AML-193 (cell line): ENCODE data around the gene COL5A1.

Experiments used
- DNase-seq, 2 experiments: peaks; one replicate each; lab custom pipeline; 2025; lab: John Stamatoyannopoulos, UW

The COL5A1 gene

DNA sequence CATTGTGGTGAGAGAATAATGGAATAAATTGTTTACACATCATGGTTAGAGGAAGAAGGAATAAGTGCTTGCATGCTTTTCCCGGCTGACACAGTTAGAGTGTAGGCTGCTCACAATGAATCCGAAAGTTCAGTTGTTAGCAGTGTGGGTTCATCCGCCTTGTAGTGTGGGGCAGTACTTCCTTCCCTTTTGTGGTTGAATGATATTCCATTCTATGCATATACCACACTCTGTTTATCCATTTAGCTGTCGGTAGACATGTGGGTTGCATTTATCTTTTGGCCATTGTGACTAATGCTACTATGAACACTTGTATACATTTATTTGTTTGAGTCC, 84.0 kb downstream of the COL5A1 start:
- peak in 1 of 2 experiments; percentile 0 for DNase-seq

DNA sequence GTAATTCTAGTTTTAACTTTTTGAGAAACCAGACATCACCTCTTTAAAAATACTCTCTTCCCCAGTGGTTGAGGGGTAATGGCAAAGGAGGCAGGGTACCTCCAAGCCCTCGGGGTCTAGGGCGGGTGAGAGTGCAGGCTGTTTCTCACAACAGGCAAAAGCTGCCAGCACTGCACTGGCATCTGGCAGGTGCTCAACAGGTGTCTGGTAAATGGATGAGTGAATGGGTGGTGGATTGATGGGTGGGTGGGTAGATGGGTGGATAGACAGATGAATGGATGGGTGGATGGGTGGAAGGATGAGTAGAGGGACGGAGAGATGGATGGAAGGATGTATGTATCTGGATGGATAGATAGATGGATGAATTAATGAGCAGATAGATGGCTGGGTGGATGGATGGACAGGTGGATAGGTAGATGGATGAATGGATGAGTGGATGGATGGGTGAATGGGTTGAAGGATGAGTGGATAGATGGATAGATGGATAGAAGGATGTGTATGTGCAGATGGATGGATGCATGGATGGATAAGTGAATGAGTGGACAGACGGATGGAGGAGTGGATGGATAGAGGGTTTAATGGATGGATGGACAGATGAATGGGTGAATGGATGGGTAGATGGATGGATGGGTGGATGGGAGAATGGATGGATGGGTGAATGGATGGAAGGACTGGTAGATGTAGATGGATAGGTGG, 84.6 kb downstream of the COL5A1 start:
- DNase-seq: no peak

DNA sequence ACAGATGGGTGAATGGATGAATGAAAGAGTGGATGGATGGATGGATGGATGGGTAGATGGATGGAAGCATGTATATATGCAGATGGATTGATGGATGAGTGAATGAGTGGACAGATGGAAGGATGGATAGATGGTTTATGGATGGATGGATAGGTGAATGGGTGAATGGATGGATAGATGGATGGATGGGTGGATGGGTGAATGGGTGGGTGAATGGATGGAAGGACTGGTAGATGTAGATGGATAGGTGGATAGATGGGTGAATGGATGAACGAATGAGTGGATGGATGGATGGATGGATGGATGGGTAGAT, 85.1 kb downstream of the COL5A1 start:
- DNase-seq: no peak

DNA sequence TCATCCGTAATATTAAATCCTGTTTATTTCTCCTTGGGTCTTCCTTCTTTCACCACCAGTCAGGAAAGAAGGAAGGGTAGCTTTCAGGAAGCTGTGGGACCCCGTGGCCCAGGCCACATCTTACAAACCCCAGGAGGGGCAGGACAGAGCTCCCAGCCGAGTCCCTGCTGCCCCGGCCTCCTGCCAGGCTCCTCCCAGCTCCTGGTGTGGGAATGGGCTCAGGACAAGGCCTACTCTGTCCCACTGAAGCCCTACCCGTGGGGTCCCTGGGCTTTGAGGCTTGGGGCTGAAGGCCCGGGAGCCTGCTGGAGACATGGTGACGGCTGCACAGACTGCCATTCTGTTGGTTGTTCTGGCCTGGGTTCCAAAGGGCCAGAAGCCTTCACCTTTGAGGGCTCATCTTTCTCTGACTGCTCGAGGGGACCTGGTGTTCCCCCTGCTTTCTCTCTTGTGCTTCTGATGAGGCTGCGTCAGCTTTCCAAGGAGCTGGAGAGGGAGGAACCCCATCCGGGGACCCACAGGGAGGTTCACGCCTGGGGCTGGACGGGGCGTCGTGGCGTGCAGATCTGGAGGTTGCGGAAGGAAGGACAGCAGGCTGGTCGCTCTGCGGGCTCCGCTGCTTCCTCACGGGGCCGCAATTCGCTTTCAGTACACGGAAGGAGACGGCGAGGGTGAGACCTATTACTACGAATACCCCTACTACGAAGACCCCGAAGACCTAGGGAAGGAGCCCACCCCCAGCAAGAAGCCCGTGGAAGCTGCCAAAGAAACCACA, 86.6 kb downstream of the COL5A1 start:
- DNase-seq: no peak

GRCh38 chr9:134728801-134729495, 87.3 kb downstream of the COL5A1 start:
- no peak for DNase-seq

DNA sequence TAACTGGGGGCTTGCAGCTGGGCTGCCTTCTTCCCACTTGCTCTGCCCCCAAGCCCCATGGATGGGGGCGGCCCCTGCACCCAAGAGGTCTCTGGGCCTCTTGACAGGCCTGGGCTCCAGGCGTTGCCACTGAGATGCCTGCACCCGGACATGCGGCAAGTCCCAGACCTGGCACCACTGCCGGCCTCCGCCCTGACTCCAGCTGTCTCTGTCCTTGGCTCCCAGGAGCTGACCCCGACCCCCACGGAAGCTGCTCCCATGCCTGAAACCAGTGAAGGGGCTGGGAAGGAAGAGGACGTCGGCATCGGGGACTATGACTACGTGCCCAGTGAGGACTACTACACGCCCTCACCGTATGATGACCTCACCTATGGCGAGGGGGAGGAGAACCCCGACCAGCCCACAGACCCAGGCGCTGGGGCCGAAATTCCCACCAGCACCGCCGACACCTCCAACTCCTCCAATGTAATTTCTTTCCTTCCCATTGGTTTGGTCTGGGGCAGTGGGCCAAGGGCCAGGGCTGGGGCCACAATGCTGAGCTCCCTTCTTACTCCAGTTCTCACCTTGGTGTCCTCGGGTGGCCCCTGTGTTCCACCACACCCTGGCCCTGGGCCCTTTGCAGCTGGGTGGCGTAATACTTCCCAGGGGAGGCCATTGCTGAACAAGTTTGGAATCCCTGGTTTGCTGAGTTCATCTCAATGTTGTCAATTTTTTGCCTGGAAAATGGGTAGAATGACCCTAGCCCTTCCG, 88.6 kb downstream of the COL5A1 start:
- DNase-seq: no peak

GRCh38 chr9:134730761-134731496, 89.3 kb downstream of the COL5A1 start:
- DNase-seq: no peak

- DNase-seq: no peak
These were observed 90.1 kb downstream of the COL5A1 start for GRCh38 chr9:134731497-134732391.

- no peak for DNase-seq
These were observed 90.9 kb downstream of the COL5A1 start for GRCh38 chr9:134732392-134733110.

- no peak for DNase-seq
These were observed 92.1 kb downstream of the COL5A1 start for GRCh38 chr9:134733480-134734232.

DNA sequence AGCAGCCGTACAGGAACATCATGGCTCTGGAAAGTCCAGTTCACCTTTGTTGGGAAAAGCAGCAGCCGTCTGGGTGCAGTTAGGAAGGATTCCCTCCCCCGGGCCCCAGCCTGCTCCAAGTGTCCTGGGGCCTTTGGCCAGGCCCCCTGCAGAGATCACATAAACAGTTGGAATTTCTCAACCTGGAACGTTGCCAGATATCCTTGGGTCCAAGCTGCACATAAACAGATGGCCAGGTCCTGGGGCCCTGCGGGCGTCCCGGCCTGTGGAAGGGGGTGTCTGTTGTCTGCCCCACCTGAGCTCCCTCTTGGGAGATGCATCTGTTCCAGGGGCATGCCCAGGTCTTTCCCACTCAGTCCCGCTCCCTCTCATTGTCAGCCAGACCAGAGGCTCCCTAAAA, 92.7 kb downstream of the COL5A1 start:
- DNase-seq: no peak

GRCh38 chr9:134735441-134736175, 94.0 kb downstream of the COL5A1 start:
- DNase-seq: no peak

- DNase-seq: no peak
These were observed 95.3 kb downstream of the COL5A1 start for GRCh38 chr9:134736791-134737497.

DNA sequence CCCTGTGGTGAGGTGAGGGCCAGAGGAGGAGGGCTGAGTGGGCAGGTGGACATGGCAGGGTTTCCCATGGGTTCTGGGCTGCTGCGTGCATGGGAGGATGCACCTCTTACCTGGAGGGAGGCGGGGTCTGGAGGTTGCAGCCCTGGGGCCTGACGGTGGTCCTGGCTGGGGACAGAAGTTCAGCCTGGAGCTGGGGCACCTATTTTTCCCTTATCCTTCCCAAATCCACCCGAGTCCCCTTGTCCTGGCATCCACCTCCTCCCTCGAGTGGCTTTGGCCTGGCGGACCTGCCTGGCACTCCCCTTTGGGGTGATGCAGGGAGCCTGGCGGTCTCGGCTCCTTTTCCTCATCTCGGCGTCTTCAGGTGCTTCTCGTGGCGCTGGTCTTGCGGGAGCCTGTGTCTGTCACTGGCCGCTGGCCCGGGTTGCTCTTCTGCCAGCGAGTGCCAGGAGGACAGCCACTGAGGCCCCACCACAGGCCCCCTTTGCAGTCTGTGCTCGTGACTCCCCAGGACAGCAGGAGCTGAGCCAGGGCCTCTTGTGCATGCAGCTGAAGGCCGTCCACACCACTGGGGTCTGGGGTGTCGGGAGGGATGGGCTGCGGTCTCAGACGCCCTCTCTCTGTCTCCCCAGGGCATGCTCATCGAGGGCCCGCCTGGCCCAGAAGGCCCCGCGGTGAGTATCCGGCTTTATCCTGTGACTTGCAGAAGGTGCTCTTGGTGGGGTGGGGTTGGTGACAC, 96.4 kb downstream of the COL5A1 start:
- no peak for DNase-seq

DNA sequence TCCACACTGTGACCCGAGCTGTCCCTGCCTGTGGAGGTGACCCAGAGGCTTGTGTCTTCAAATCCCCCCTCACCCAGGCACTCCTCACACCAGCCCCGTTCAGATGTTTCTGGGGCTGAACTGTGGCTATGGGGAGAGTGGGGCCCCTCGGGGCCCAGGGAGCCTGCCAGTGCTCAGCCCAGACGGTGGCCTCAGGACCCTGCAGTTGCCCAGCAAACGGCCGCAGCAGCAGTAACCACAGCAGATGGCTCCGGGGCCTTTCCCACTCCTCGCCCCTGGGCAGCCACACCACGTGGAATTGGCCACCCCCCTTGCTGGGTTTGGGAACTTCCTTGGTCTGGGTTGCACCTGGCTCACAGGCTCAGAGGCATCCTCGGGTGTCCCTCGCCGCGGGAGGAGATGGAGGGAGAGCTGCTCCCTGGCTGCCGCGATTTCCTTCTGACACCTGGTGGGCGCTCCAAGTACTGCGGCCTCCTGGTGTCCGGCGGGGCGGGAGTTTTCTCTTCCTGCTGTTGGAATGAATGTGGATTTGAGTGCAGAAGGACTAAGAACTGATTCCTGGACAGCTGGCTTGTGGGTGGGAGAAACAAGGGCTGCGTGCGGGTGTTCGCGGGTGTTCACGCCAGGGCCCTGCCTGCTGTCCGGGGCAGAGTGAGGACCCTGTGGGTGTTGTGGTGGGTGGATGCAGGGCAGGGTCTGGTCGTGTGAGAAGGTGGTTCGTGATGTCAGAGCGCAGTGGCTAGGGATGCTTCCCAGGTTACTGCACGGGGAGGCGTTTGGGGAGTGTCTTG, 97.5 kb downstream of the COL5A1 start:
- DNase-seq: no peak

DNA sequence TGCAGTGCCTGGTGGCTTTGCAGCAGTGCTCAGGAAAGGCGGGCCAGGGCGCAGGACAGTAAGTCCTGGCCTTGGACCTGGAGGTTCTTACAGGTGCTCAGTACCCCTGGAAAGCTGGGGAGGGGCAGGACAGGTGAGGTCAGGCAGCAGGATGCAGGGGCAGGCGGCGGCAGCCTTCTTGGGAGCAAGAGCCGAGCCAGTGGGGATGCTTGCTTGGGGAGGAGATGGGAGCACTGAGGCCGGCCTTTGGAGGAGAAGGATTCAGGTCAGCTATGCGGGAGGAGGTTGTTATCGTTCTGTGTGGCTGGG, 98.0 kb downstream of the COL5A1 start:
- no peak for DNase-seq

GRCh38 chr9:134740071-134740470, 98.5 kb downstream of the COL5A1 start:
- DNase-seq: no peak
